IMR-90 (cell line): ENCODE measurements around the gene TPH1. TPM values are rescaled to one million over a fixed set of nuclear protein-coding genes. Genes with fewer than 3 reads are reported as not detected.

ENCODE experiments used
- ATAC-seq: fragments of 200-7000 bp; cut with Tn5 transposase; 2 replicates; pipeline ENCODE4 v1.9.1; 2020; ENCODE audit warnings: low read depth, mild to moderate bottlenecking, moderate library complexity
- BruUV-seq: library from RNA; stranded (reverse); fragments of 400-500 nt; replicated peaks from 2 replicates; lab custom pipeline; 2021; lab: Mats Ljungman, UMichigan
- CTCF ChIA-PET: fragments of 300-600 bp; formaldehyde crosslinking; extraction: SDS; loops from one replicate; lab custom pipeline; 2021; ENCODE audit warnings: antibody characterized with exemption; lab: Yijun Ruan, JAX
- POLR2A ChIA-PET: fragments of 300-600 bp; sonication (Branson Sonifier 250); formaldehyde crosslinking; loops from one replicate; lab custom pipeline; 2022; ENCODE audit warnings: antibody characterized with exemption; ENCODE audit not compliant: unreplicated experiment; lab: Charles Lee
- DNase-seq: peaks from one replicate; pipeline ENCODE4 v3.0.0; 2013
- H2AFZ ChIP-seq: replicated peaks from 2 replicates; pipeline ENCODE3; 2013; ENCODE audit warnings: low read length, mild to moderate bottlenecking; ENCODE audit not compliant: poor library complexity
- H2AK5ac ChIP-seq: 2 replicates; pipeline ENCODE4 v1.6.1; 2013; ENCODE audit warnings: low read depth, low read length, inconsistent platforms
- H2AK9ac ChIP-seq: replicated peaks from 2 replicates; pipeline ENCODE3; 2013; ENCODE audit warnings: mild to moderate bottlenecking, low read depth, low read length, moderate library complexity; ENCODE audit not compliant: poor library complexity
- H2BK120ac ChIP-seq: 2 replicates; pipeline ENCODE4 v1.6.1; 2013; ENCODE audit warnings: low read depth, low read length, inconsistent platforms
- H2BK15ac ChIP-seq: 3 replicates; pipeline ENCODE4 v1.6.1; 2013; ENCODE audit warnings: low read depth, low read length, inconsistent platforms
- H2BK20ac ChIP-seq: 2 replicates; pipeline ENCODE4 v1.6.1; 2013; ENCODE audit warnings: low read depth, mild to moderate bottlenecking, inconsistent platforms, low read length, moderate library complexity
- H2BK5ac ChIP-seq: 2 replicates; pipeline ENCODE4 v1.6.1; 2013; ENCODE audit warnings: mild to moderate bottlenecking, low read depth, low read length, inconsistent platforms; ENCODE audit not compliant: poor library complexity, severe bottlenecking
- H3K14ac ChIP-seq: replicated peaks from 2 replicates; pipeline ENCODE4 v1.6.1; 2013; ENCODE audit warnings: low read depth, low read length, inconsistent platforms
- H3K18ac ChIP-seq: 2 replicates; pipeline ENCODE4 v1.6.1; 2013; ENCODE audit warnings: low read depth, low read length, control low read depth
- H3K23ac ChIP-seq: 2 replicates; pipeline ENCODE4 v1.6.1; 2013; ENCODE audit warnings: low read depth, low read length, inconsistent platforms
- H3K27ac ChIP-seq: 2 replicates; pipeline ENCODE4 v1.5.1; 2013; ENCODE audit warnings: mild to moderate bottlenecking, control low read depth, low read length; ENCODE audit not compliant: insufficient read depth
- H3K27me3 ChIP-seq: 2 replicates; pipeline ENCODE4 v1.6.1; 2013; ENCODE audit warnings: low read length; ENCODE audit not compliant: control insufficient read depth, insufficient read depth
- H3K36me3 ChIP-seq: 2 replicates; pipeline ENCODE4 v1.6.1; 2013; ENCODE audit warnings: low read length, mixed read lengths; ENCODE audit not compliant: control insufficient read depth, insufficient read depth
- H3K4ac ChIP-seq: 2 replicates; pipeline ENCODE4 v1.6.1; 2013; ENCODE audit warnings: low read depth, low read length, inconsistent platforms
- H3K4me1 ChIP-seq: 2 replicates; pipeline ENCODE4 v1.6.1; 2013; ENCODE audit warnings: low read length, mixed read lengths; ENCODE audit not compliant: control insufficient read depth, insufficient read depth
- H3K4me2 ChIP-seq: 2 replicates; pipeline ENCODE4 v1.6.1; 2013; ENCODE audit warnings: low read depth, mild to moderate bottlenecking, control low read depth, low read length, moderate library complexity
- H3K4me3 ChIP-seq: 2 replicates; pipeline ENCODE4 v1.5.1; 2013; ENCODE audit warnings: low read depth, mild to moderate bottlenecking, control low read depth, low read length, moderate library complexity; ENCODE audit not compliant: insufficient read depth
- H3K56ac ChIP-seq: 2 replicates; pipeline ENCODE4 v1.6.1; 2013; ENCODE audit warnings: low read length, inconsistent platforms; ENCODE audit not compliant: insufficient read depth; ENCODE audit errors: extremely low read depth
- H3K79me1 ChIP-seq, 2 experiments: 2 replicates each; pipeline ENCODE4 v1.6.1; 2013; ENCODE audit warnings: low read length in 2 of 2, inconsistent platforms in 1 of 2, low read depth in 1 of 2
- H3K9ac ChIP-seq: 2 replicates; pipeline ENCODE4 v1.6.1; 2013; ENCODE audit warnings: low read depth, low read length, control low read depth
- H3K9me1 ChIP-seq: 2 replicates; pipeline ENCODE4 v1.6.1; 2013; ENCODE audit warnings: low read length, inconsistent platforms; ENCODE audit not compliant: insufficient read depth
- H3K9me3 ChIP-seq: 2 replicates; pipeline ENCODE4 v1.6.1; 2013; ENCODE audit warnings: low read length; ENCODE audit not compliant: control insufficient read depth, insufficient read depth
- H4K20me1 ChIP-seq: 2 replicates; pipeline ENCODE4 v1.6.1; 2013; ENCODE audit warnings: low read length, inconsistent platforms; ENCODE audit not compliant: insufficient read depth
- H4K5ac ChIP-seq: 2 replicates; pipeline ENCODE4 v1.6.1; 2013; ENCODE audit warnings: mild to moderate bottlenecking, low read depth, low read length, control low read depth
- H4K8ac ChIP-seq, 2 experiments: 2 replicates each; pipeline ENCODE4 v1.6.1; 2013; ENCODE audit warnings: low read depth in 2 of 2, low read length in 2 of 2, control low read depth in 1 of 2, inconsistent platforms in 1 of 2
- H4K91ac ChIP-seq: 2 replicates; pipeline ENCODE4 v1.6.1; 2013; ENCODE audit warnings: low read depth, low read length, inconsistent platforms; ENCODE audit not compliant: insufficient read depth
- BHLHE40 ChIP-seq: fragments of 150-350 bp; IDR thresholded peaks from 2 replicates; pipeline ENCODE4 v1.6.1; 2016; ENCODE audit warnings: mild to moderate bottlenecking, low read depth, low read length
- ELK1 ChIP-seq: fragments of 150-350 bp; IDR thresholded peaks from 2 replicates; pipeline ENCODE4 v1.6.1; 2016; ENCODE audit warnings: low read depth, mild to moderate bottlenecking, low read length, moderate library complexity, borderline replicate concordance
- MXI1 ChIP-seq: IDR thresholded peaks from 2 replicates; pipeline ENCODE4 v1.6.1; 2012; ENCODE audit warnings: low read depth, mild to moderate bottlenecking, low read length, moderate library complexity, borderline replicate concordance
- POLR2A ChIP-seq: IDR thresholded peaks from 2 replicates; pipeline ENCODE4 v1.6.1; 2012; ENCODE audit warnings: mild to moderate bottlenecking, low read depth, low read length
- WGBS, 2 experiments: methylation state at CpG; one replicate each; pipeline versions ENCODE4 v1.1.5 to v1.1.7; 2013; ENCODE audit warnings: missing lambda C conversion rate in 2 of 2; ENCODE audit not compliant: insufficient read length in 1 of 2; ENCODE audit errors: extremely low coverage in 2 of 2; 5-methylcytosine and 5-hydroxymethylcytosine counted together
- dilution Hi-C: fragments of 300-500 bp; cut with HindIII; formaldehyde crosslinking; loops from one replicate; pipeline ENCODE4 v1.14.3; 2018; ENCODE audit warnings: low sequenced_read_pairs; ENCODE audit not compliant: unreplicated experiment
- in situ Hi-C: fragments of 300-500 bp; cut with MboI; formaldehyde crosslinking; loops from 3 replicates; pipeline ENCODE4 v1.14.3; 2019; ENCODE audit warnings: low sequenced_read_pairs, inconsistent platforms, mixed read lengths
- intact Hi-C: fragments of 100-400 bp; cut with micrococcal nuclease; formaldehyde crosslinking; loops from 2 replicates; pipeline ENCODE4 v1.10.0; 2022
- polyA plus RNA-seq, 3 experiments: library from polyadenylated mRNA; depleted of rRNA; stranded (reverse); fragments of >200 nt; gene quantifications; 2 replicates each; pipeline ENCODE4 v1.2.3, GENCODE V29; 2012; ENCODE audit warnings: low replicate concordance in 1 of 3
- total RNA-seq: library from RNA; depleted of rRNA; stranded (reverse); fragments of >200 nt; gene quantifications from 2 replicates; pipeline ENCODE4 v1.2.3, GENCODE V29; 2012
- TF ChIP-seq, protein P1 (sequence below): fragments of 150-350 bp; IDR thresholded peaks from 2 replicates; pipeline ENCODE4 v1.6.1; 2017; ENCODE audit warnings: mild to moderate bottlenecking, antibody characterized with exemption, low read length, low read depth

Gene TPH1
- total and polyA plus RNA-seq, 2 of the 4 experiments (the other 2 are of a cell fraction): under 0.01 to 0.07 TPM

DNA sequence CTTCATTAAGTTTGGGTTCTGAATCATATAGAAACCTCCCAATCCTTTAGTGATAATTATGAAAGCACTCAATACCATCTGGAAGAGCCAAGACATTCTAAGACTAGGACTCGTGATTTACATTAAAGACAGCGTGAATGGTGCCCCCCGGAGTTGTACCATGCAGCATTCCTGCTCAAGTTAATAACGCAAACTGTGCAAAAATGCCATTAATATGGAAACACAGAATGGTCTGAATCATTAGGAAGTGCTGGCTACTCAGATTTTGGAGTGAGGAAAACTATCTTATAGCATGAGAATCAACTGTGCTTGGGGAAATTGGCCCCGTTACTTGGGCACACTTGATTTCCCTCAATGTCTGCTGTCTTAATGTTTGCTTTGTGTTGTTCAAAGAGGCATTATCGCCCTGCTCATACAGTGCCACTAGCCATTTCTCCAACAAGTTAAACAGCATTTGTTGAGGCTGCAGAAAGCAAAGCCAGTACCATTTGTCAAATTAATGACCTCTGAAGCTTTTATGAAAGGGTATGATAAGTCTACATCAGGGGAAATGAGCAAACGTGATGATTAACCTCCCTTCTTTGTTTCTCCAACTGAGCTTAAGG, 18.5 kb upstream of the TPH1 start:
- H3K4me1 ChIP-seq: no peaks in the 10 kb centered on the region
- H4K91ac ChIP-seq: no peak overlapping the region
- no peak overlapping the region for H4K8ac ChIP-seq
- ChIA-PET POLR2A (no interaction called here), CTCF (no interaction called here)
- BruUV-seq: no TSS peak
- no peak overlapping the region for H2BK5ac ChIP-seq
- no peak overlapping the region for H2AFZ ChIP-seq
- H2BK120ac ChIP-seq: no peak overlapping the region
- H3K9me1 ChIP-seq: no peaks in the 10 kb centered on the region
- no peak overlapping the region; the same call in 1 of the 2 replicates for H3K23ac ChIP-seq
- 100% methylated on average over 1 of the region's 7 CpGs; no CpG with 5 or more reads in 1 of the 2 experiments for WGBS, 2 experiments
- H3K4me2 ChIP-seq: no peak overlapping the region
- H3K18ac ChIP-seq: no peak overlapping the region
- intact Hi-C loops: no loop called here
- no peak overlapping the region for H3K4ac ChIP-seq
- no peaks in the 10 kb centered on the region for H3K79me1 ChIP-seq
- TF ChIP-seq, protein P1, sequence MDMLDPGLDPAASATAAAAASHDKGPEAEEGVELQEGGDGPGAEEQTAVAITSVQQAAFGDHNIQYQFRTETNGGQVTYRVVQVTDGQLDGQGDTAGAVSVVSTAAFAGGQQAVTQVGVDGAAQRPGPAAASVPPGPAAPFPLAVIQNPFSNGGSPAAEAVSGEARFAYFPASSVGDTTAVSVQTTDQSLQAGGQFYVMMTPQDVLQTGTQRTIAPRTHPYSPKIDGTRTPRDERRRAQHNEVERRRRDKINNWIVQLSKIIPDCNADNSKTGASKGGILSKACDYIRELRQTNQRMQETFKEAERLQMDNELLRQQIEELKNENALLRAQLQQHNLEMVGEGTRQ: no peak
- TF ChIP-seq POLR2A (no peak), ELK1 (no peak), BHLHE40 (no peak), MXI1 (no peak)
- no peaks in the 10 kb centered on the region for H3K27me3 ChIP-seq
- H2AK9ac ChIP-seq: no peak overlapping the region
- H3K56ac ChIP-seq: no peak overlapping the region
- H3K36me3 ChIP-seq: no peaks in the 10 kb centered on the region
- in situ Hi-C loops: no loop called here
- no peak overlapping the region for H4K5ac ChIP-seq
- no peak overlapping the region for H2BK20ac ChIP-seq
- H3K14ac ChIP-seq: no peak overlapping the region
- no peak overlapping the region for H3K4me3 ChIP-seq
- H3K9ac ChIP-seq: no peak overlapping the region
- ATAC-seq (no peak), DNase-seq (no peak)
- H3K27ac ChIP-seq: no peak overlapping the region
- H4K20me1 ChIP-seq: no peaks in the 10 kb centered on the region
- H3K9me3 ChIP-seq: no peaks in the 10 kb centered on the region
- dilution Hi-C loops: no loop called here
- H2AK5ac ChIP-seq: no peak overlapping the region
- no peak overlapping the region for H2BK15ac ChIP-seq
